Skin epidermis (tissue), 12 donors: ENCODE measurements around the gene AHNAK2.
"Not testable (repeated sequence)": the region's sequence is repeated elsewhere in the genome, so short reads cannot be mapped to it uniquely, and the experiment has no call there.

Experiments used
- H3K27ac ChIP-seq, 21 experiments: fragments of 200-600 bp; sonication (generic) in 11 of 21; one replicate each; pipeline ENCODE4 v1.5.0; 2020; ENCODE audit warnings: mild to moderate bottlenecking in 3 of 21, inconsistent platforms in 2 of 21, moderate library complexity in 2 of 21
- H3K4me3 ChIP-seq, 7 experiments: fragments of 200-600 bp; sonication (generic) in 2 of 7; one replicate each; pipeline ENCODE4 v1.5.0; 2020; ENCODE audit warnings: inconsistent platforms in 2 of 7, mild to moderate bottlenecking in 2 of 7, moderate library complexity in 1 of 7

The AHNAK2 gene

GRCh38 chr14:104964546-104964945 lies 13.6 kb downstream of the AHNAK2 start:
- Histone ChIP-seq H3K4me3 (no peak overlapping the region), H3K27ac (no peak overlapping the region)

GRCh38 chr14:104957146-104958113 lies 20.7 kb downstream of the AHNAK2 start:
- Histone ChIP-seq H3K27ac (no peak overlapping the region), H3K4me3 (no peak overlapping the region)

- H3K4me3 ChIP-seq: no peak overlapping the region
- H3K27ac ChIP-seq: no peak overlapping the region
Measured at GRCh38 chr14:104956290-104956890, 21.8 kb downstream of the AHNAK2 start.

- no peak overlapping the region for H3K4me3 ChIP-seq
Measured at GRCh38 chr14:104955396-104955770, 22.8 kb downstream of the AHNAK2 start.

DNA sequence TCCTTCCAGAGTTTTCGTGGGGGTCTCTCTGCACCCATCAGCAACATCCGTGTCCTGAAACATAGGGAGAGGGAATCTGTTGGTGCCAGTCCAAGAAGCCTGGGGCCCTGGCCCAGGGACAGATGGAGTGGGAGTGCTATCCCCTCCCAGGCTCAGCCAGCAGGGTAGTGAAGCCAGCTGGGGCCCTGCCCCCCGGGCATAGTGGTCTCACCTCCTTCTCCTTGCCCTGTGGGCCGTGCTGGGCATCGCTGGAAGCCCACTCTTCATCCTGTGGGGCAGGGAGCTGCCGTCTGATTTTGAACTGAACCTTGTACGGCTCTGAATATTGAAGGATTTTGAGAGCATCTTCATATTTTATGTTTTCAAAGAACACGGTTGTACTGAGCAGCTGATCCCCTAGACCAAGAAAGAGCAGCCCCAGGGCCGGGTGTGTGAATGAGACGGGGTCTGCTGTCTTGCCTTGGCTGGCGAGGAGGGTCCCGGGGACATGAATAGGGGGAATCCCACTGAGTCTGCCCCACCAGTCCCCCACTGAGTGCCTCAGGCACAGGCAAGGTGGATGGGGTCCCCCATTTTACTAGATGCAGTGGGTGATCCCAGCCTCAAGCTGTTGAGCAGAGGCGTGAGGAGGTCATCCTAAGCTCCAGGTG lies 23.3 kb downstream of the AHNAK2 start:
- H3K27ac ChIP-seq: no peak overlapping the region
- H3K4me3 ChIP-seq: no peak overlapping the region

More at GRCh38 chr14:104955396-104955770, 22.8 kb downstream of the AHNAK2 start:
- no peak overlapping the region for H3K27ac ChIP-seq

- no peak overlapping the region for H3K27ac ChIP-seq
- H3K4me3 ChIP-seq: no peak overlapping the region
Measured at GRCh38 chr14:104953896-104954656, 24.1 kb downstream of the AHNAK2 start.

DNA sequence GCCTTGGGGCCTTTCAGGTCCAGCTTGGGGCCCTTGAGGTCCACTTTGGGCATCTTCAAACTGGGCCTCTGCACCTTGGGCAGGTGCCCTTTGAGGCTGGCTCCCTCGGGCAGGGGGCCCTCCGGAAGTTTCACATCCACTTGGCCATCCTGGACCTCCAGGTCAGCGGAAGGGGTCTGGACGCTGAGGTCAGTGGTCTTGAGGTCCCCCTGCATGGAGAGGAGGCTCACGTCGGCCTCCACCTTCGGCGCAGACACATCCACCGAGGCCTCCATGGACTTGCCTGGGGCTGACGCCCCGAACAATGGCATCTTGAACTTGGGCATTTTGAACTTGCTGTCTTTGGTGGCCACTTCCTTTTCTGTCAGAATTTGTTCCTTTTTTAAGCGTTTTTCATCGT lies 25.1 kb downstream of the AHNAK2 start:
- no peak overlapping the region for H3K27ac ChIP-seq
- no peak overlapping the region for H3K4me3 ChIP-seq

DNA sequence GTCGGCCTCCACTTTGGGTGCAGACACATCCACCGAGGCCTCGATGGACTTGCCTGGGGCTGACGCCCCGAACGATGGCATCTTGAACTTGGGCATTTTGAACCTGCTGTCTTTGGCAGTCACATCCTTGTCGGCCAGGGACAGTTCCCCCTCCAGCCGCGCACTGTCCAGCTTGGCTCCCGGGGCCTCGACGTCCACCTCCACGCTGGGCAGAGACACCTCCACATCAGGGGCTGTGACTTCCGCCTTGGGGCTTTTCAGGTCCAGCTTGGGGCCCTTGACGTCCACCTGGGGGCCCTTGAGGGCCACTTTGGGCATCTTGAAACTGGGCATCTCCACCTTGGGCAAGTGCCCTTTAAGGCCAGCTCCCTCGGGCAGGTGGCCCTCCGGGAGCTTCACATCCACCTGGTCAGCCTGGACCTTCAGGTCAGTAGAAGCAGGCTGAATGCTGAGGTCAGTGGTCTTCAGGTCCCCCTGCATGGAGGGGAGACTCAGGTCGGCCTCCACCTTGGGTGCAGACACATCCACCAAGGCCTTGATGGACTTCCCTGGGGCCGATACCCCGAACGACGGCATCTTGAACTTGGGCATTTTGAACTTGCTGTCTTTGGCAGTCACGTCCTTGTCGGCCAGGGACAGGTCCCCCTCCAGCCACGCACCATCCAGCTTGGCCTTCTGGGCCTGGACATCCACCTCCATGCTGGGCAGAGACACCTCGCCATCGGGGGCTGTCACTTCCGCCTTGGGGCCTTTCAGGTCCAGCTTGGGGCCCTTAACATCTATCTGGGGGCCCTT lies 26.1 kb downstream of the AHNAK2 start:
- H3K4me3 ChIP-seq: not testable (repeated sequence)

GRCh38 chr14:104950701-104951100 lies 27.5 kb downstream of the AHNAK2 start:
- H3K27ac ChIP-seq: not testable (repeated sequence)

More for the DNA sequence above, 26.1 kb downstream of the AHNAK2 start:
- H3K27ac ChIP-seq: not testable (repeated sequence)

DNA sequence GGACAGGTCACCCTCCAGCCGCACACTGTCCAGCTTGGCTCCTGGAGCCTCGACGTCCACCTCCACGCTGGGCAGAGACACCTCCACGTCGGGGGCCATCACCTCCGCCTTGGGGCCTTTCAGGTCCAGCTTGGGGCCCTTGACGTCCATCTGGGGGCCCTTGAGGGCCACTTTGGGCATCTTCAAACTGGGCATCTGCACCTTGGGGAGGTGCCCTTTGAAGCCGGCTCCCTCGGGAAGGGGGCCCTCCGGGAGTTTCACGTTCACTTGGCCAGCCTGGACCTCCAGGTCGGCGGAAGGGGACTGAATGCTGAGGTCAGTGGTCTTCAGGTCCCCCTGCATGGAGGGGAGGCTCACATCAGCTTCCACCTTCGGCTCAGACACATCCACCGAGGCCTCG lies 28.2 kb downstream of the AHNAK2 start:
- Histone ChIP-seq H3K27ac (no peak overlapping the region), H3K4me3 (no peak overlapping the region)

More at GRCh38 chr14:104950701-104951100, 27.5 kb downstream of the AHNAK2 start:
- H3K4me3 ChIP-seq: not testable (repeated sequence)

DNA sequence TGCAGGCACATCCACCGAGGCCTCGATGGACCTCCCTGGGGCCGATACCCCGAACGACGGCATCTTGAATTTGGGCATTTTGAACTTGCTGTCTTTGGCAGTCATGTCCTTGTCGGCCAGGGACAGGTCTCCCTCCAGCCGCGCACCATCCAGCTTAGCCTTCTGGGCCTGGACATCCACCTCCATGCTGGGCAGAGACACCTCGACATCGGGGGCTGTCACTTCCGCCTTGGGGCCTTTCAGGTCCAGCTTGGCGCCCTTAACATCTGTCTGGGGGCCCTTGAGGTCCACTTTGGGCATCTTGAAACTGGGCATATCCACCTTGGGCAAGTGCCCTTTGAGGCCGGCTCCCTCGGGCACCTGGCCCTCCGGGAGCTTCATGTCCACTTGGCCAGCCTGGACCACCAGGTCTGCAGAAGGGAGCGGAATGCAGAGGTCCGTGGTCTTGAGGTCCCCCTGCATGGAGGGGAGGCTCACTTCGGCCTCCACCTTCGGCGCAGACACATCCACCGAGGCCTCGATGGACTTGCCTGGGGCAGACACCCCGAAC lies 28.7 kb downstream of the AHNAK2 start:
- not testable (repeated sequence) for H3K27ac ChIP-seq, H3K4me3 ChIP-seq

- Histone ChIP-seq H3K4me3 (no peak overlapping the region), H3K27ac (no peak overlapping the region)
Measured at GRCh38 chr14:104948736-104949031, 29.5 kb downstream of the AHNAK2 start.

DNA sequence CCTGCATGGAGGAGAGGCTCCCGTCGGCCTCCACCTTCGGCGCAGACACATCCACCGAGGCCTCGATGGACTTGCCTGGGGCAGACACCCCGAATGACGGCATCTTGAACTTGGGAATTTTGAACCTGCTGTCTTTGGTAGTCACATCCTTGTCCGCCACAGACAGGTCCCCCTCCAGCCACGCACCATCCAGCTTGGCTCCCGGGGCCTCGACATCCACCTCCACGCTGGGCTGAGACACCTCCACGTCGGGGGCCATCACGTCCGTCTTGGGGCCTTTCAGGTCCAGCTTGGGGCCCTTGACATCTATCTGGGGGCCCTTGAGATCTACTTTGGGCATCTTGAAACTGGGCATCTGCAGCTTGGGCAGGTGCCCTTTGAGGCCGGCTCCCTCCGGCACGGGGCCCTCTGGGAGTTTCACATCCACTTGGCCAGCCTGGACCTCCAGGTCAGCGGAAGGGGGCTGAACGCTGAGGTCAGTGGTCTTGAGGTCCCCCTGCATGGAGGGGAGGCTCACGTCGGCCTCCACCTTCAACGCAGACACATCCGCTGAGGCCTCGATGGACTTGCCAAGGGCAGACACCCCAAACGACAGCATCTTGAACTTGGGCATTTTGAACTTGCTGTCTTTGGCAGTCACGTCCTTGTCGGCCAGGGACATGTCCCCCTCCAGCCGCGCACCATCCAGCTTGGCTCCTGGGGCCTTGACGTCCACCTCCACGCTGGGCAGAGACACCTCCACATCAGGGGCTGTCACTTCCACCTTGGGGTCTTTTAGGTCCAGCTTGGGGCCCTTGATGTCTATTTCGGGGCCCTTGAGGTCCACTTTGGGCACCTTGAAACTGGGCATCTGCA lies 30.1 kb downstream of the AHNAK2 start:
- not testable (repeated sequence) for H3K4me3 ChIP-seq

GRCh38 chr14:104947201-104947600 lies 31.0 kb downstream of the AHNAK2 start:
- H3K4me3 ChIP-seq, H3K27ac ChIP-seq: not testable (repeated sequence)

More for the DNA sequence above, 30.1 kb downstream of the AHNAK2 start:
- not testable (repeated sequence) for H3K27ac ChIP-seq

DNA sequence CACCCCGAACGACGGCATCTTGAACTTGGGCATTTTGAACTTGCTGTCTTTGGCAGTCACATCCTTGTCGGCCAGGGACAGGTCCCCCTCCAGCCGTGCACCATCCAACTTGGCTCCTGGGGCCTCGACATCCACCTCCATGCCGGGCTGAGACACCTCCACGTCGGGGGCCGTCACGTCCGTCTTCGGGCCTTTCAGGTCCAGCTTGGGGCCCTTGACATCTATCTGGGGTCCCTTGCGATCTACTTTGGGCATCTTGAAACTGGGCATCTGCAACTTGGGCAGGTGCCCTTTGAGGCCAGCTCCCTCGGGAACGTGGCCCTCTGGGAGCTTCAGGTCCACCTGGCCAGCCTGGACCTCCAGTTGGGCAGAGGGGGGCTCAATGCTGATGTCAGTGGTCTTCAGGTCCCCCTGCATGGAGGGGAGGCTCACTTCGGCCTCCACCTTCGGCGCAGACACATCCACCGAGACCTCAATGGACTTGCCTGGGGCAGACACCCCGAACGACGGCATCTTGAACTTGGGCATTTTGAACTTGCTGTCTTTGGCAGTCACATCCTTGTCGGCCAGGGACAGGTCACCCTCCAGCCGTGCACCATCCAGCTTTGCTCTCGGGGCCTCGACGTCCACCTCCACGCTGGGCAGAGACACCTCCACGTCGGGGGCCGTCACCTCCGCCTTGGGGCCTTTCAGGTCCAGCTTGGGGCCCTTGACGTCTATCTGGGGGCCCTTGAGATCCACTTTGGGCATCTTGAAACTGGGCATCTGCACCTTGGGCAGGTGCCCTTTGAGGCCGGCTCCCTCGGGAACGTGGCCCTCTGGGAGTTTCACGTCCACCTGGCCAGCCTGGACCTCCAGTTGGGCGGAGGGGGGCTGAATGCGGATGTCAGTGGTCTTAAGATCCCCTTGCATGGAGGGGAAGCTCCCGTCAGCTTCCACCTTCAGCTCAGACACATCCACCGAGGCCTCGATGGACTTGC lies 31.9 kb downstream of the AHNAK2 start:
- H3K4me3 ChIP-seq, H3K27ac ChIP-seq: not testable (repeated sequence)

DNA sequence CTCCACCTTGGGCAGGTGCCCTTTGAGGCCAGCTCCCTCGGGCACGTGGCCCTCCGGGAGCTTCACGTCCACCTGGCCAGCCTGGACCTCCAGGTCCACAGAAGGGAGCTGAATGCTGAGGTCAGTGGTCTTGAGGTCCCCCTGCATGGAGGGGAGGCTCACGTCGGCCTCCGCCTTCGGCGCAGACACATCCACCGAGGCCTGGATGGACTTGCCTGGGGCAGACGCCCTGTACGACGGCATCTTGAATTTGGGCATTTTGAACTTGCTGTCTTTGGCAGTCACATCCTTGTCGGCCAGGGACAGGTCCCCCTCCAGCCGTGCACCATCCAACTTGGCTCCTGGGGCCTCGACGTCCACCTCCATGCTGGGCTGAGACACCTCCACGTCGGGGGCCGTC lies 32.9 kb downstream of the AHNAK2 start:
- not testable (repeated sequence) for H3K27ac ChIP-seq, H3K4me3 ChIP-seq
